Astrocyte of the cerebellum (primary cell): ENCODE measurements around the gene UST.
"Not testable (repeated sequence)": the region's sequence is repeated elsewhere in the genome, so short reads cannot be mapped to it uniquely, and the experiment has no call there.

ENCODE experiments used
- DNase-seq: peaks from one replicate; pipeline ENCODE4 v3.0.0-alpha.2; 2011; ENCODE audit warnings: low read depth
- H3K4me3 ChIP-seq: 2 replicates; pipeline ENCODE4 v1.5.1; 2011; ENCODE audit warnings: mild to moderate bottlenecking, low read depth, low read length, moderate library complexity
- in situ Hi-C: cut with HindIII; loops from 2 replicates; pipeline ENCODE4 v1.10.0; 2017; ENCODE audit warnings: low sequenced_read_pairs
- TF ChIP-seq, protein P1 (sequence below): IDR thresholded peaks from 2 replicates; pipeline ENCODE4 v1.5.1; 2012; ENCODE audit warnings: low read length, low read depth, moderate library complexity, mild to moderate bottlenecking; ENCODE audit errors: missing control alignments

The UST gene

DNA sequence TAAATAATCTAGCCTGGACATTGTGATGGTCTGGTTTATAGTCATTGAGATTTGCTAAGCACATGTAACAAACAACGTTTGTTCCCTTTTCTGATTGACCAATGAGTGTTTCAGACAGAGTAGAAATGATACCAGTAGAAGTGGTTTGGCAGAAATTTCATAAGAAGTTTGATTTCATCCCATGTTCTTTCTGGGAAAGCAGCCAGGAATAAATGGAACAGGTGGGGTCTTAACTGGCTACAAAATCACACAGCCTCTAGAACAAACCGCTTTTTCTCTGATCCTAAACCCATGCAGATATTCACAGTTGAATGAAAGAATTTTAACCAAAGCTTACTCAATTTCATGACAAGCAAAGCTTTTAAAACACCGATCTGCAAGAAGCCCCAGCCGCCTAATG, 227.5 kb downstream of the UST start:
- H3K4me3 ChIP-seq: no peak overlapping the region
- in situ Hi-C loops: no loop called here
- TF ChIP-seq, protein P1, sequence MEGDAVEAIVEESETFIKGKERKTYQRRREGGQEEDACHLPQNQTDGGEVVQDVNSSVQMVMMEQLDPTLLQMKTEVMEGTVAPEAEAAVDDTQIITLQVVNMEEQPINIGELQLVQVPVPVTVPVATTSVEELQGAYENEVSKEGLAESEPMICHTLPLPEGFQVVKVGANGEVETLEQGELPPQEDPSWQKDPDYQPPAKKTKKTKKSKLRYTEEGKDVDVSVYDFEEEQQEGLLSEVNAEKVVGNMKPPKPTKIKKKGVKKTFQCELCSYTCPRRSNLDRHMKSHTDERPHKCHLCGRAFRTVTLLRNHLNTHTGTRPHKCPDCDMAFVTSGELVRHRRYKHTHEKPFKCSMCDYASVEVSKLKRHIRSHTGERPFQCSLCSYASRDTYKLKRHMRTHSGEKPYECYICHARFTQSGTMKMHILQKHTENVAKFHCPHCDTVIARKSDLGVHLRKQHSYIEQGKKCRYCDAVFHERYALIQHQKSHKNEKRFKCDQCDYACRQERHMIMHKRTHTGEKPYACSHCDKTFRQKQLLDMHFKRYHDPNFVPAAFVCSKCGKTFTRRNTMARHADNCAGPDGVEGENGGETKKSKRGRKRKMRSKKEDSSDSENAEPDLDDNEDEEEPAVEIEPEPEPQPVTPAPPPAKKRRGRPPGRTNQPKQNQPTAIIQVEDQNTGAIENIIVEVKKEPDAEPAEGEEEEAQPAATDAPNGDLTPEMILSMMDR: no peak
- DNase-seq: no peak

DNA sequence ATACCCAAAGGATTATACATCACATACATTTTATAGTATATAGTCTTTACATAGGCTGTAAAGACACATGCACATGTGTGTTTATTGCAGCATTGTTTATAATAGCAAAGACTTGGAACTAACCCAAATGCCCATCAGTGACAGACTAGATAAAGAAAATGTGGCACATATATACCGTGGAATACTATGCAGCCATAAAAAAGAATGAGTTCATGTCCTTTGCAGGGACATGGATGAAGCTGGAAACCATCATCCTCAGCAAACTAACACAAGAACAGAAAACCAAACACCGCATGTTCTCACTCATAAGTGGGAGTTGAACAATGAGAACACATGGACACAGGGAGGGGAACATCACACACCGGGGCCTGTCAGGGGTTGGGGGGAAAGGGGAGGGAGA, 231.5 kb downstream of the UST start:
- H3K4me3 ChIP-seq, DNase-seq, in situ Hi-C loops: not testable (repeated sequence)

DNA sequence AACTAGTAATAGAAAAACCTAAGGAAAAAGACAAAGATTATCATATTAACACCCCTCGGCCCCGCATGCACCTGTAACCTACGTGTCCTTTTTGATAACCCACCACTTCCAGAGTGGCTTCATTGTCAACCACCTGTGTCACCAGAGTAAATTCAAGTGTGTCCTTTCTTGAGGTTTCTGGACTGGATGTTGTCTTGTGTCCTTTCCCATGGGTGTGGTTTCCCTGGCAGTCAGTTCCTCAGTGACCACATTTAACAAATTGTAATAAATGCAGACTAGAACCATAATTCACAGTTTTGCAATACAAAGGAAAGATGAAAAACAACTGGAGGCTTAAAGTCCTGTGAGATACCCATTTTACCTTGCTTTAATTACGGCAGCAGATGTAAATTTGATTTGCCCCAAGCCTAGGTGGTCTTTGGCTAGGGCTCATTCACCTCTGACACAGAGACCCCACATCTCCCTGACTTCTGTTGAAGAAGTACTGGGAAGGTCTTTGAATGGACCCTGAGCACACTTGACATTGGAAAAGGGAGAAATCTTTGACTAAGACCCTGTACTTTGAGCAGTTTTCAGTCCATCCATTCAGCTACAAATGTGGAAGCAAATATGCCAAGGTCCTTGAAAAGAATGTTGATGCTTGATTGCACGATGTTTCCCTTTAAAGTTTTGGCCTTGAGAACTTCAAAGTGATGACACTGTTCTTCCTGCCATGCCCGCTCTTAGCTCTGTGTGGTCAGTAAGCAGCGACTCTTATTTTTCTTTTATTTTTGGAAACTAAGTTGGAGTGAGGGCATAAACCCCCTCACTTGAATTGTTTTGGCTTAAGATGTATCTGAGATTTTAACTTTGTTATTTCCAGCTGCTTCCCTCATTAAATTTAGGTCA, 232.4 kb downstream of the UST start:
- DNase-seq: no peak
- in situ Hi-C loops: no loop called here
- TF ChIP-seq, protein P1: no peak

DNA sequence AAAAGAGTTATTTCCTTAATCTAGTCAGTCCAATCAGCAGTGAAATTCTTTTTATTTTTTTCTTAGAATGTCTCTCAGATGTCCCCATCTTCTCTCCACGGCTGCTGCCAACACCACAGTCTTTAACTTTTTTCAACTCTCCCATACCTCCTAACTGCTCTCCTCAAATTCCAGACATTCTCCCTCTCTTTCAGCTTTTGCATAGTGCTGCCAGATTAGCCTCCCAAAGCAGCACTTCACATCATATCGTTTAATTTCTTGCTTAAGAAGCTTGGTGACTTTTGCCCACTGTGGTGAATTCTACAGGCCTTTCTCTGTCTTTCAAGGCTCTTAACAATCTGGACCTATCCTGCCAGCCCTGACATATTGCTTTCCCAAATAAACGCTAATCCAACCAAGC, 233.4 kb downstream of the UST start:
- H3K4me3 ChIP-seq: no peak overlapping the region
- in situ Hi-C loops: no loop called here
- TF ChIP-seq, protein P1: no peak
- DNase-seq: no peak

More for the DNA sequence above, 232.4 kb downstream of the UST start:
- no peak overlapping the region for H3K4me3 ChIP-seq

DNA sequence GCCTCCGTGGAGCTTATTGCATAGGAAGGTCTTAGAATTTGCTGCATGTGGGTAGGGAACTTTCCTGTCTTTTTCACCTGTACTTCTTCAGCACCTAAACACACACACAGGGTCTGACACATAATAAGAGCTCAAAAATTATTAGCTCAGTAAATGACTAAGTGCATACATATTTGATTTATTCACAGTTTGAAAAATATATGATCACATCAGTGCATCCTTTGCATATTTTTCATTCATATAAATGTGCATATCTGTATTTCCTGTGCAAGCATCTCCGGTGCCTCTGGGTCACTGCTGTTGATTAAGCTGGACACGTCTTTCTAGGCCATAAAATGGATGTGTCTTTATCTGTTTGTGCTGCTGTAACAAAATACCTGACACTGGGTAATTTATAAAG, 234.7 kb downstream of the UST start:
- H3K4me3 ChIP-seq: no peak overlapping the region
- in situ Hi-C loops: no loop called here
- no peak for DNase-seq
- TF ChIP-seq, protein P1: no peak

DNA sequence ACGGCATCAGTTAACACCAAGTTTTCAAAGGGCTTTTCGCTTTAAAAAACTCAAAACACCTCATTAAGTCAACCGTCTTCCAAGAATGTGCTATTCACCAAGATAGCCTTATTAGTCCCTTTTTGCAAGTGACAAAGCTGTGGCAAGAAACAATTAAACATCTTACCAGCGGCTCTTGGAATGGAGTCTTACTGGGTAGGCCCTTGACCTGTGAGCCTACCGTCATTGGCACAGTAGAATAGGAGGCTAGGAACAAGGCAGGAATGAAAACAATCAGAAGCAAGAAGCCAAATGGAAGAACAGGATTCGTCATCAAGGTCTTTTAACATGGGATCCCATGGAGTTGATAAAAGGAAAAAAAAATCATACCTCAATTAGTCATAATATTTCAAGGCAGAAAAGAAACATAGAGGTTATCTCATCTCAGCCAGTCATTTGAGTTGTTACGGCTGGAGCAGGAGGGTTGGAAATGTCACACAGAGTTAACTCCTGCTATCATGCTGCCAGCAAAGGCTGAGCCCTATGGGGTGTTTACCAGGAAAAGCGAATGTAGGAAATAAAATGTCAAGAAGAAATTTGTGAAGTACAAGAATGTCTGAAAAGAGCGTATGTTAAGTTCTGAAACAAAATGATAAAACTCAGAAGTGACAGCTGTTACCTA, 236.4 kb downstream of the UST start:
- in situ Hi-C loops: no loop called here
- TF ChIP-seq, protein P1: no peak

DNA sequence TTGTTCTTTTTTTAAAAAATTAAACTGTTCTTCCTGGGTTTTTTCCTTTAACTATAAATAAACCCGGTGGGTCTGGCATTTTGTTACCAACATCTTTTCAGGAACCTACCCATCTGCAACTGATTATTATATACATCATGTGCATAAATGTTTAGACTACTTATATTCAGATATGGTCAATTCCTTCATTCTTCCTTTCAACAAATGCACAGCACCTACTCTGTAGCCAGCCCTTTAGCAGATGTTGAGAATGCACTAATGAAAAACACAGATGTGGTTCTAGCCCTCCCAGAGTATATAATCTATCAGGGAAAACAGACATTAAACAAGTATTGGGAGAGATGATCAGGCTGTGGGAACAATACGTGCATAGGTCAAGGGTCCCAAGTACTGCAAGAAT, 237.1 kb downstream of the UST start:
- TF ChIP-seq, protein P1: no peak
- no peak overlapping the region for H3K4me3 ChIP-seq
- no peak for DNase-seq
- in situ Hi-C loops: no loop called here

More for the DNA sequence above, 236.4 kb downstream of the UST start:
- H3K4me3 ChIP-seq: no peak overlapping the region
- no peak for DNase-seq
